ENCODE measurements around the gene ITPR2. TPM values are rescaled to one million over a fixed set of nuclear protein-coding genes. Genes with fewer than 3 reads are reported as not detected.

The ITPR2 gene
- total and polyA plus RNA-seq, 2 of the 13 experiments (the other 11 are each of a cell fraction or from before 2014, with no cell fraction given) = 31.9 to 81.9 TPM

- TF ChIP-seq NR2F1 (CRISPR knock-in tag; IDR thresholded peaks at IDR 0.05) = 0 out of 4 replicates have a peak, but pooled peaks of 1 of the 2 experiments have one; percentile 40
- TF ChIP-seq GABPB1 (CRISPR knock-in tag; IDR thresholded peaks at IDR 0.05) = no peak
- TF ChIP-seq FOSL2 (CRISPR knock-in tag; IDR thresholded peaks at IDR 0.05) = peak; percentile 77
- TF ChIP-seq ZNF780A (CRISPR knock-in tag; IDR thresholded peaks at IDR 0.05) = no peak
- no peak for TF ChIP-seq SYNCRIP (IDR thresholded peaks at IDR 0.05; ENCODE audit: insufficient read depth, low read depth, low read length)
- TF ChIP-seq THYN1 (CRISPR knock-in tag; IDR thresholded peaks at IDR 0.05; ENCODE audit: borderline replicate concordance, low read depth) = no peak
- TF ChIP-seq SMAD3 (CRISPR knock-in tag; IDR thresholded peaks at IDR 0.05) = no peak
- TF ChIP-seq AGO1 (IDR thresholded peaks at IDR 0.05; ENCODE audit: low read depth, low read length, poor library complexity, severe bottlenecking) = no peak
- no peak for TF ChIP-seq PLRG1 (conservative IDR thresholded peaks at IDR 0.05)
- TF ChIP-seq RARA (CRISPR knock-in tag; IDR thresholded peaks at IDR 0.05) = peak; percentile 85
- no peak for TF ChIP-seq MED1 (CRISPR knock-in tag; IDR thresholded peaks at IDR 0.05)
- TF ChIP-seq HES4 (CRISPR knock-in tag; IDR thresholded peaks at IDR 0.05; ENCODE audit: borderline replicate concordance) = no peak
- no peak for TF ChIP-seq ZNF160 (CRISPR knock-in tag; IDR thresholded peaks at IDR 0.05)
- no peak for TF ChIP-seq ZNF350 (CRISPR knock-in tag; IDR thresholded peaks at IDR 0.05; ENCODE audit: borderline replicate concordance, low read depth)
- TF ChIP-seq ZNF773 (CRISPR knock-in tag; IDR thresholded peaks at IDR 0.05; ENCODE audit: borderline replicate concordance) = no peak
- TF ChIP-seq RCOR2 (CRISPR knock-in tag; IDR thresholded peaks at IDR 0.05) = no peak
- no peak for TF ChIP-seq TGIF2 (CRISPR knock-in tag; IDR thresholded peaks at IDR 0.05)
- no peak for TF ChIP-seq TAF15 (IDR thresholded peaks at IDR 0.05; ENCODE audit: low read depth, low read length, poor library complexity, severe bottlenecking)
- TF ChIP-seq NBN (conservative IDR thresholded peaks at IDR 0.05) = no peak
- no peak for TF ChIP-seq RELA (CRISPR knock-in tag; IDR thresholded peaks at IDR 0.05)
- no peak for TF ChIP-seq LCORL (IDR thresholded peaks at IDR 0.05)
- TF ChIP-seq LCORL (CRISPR knock-in tag; IDR thresholded peaks at IDR 0.05) = peak; percentile 39; the same call in 1 of the 2 replicates
- no peak for TF ChIP-seq ZNF747 (CRISPR knock-in tag; IDR thresholded peaks at IDR 0.05; ENCODE audit: borderline replicate concordance)
- TF ChIP-seq POLR2A (IDR thresholded peaks at IDR 0.05; ENCODE audit: insufficient read depth in 1 of 2, low read depth in 2 of 2, low read length in 2 of 2) = no peak
- no peak for TF ChIP-seq RAD21 (CRISPR knock-in tag; IDR thresholded peaks at IDR 0.05)
- TF ChIP-seq HNRNPH1 (optimal IDR thresholded peaks at IDR 0.05; ENCODE audit: low read depth, low read length) = no peak
- no peak for TF ChIP-seq ZNF318 (CRISPR knock-in tag; IDR thresholded peaks at IDR 0.05)
Measured at GRCh38 chr12:26630546-26631027, 202.4 kb downstream of the ITPR2 start (continued).
